NCI-H1105 (cell line): ENCODE results near the gene SERTM1.

Experiments
- DNase-seq: peaks from one replicate; lab custom pipeline; 2025; lab: John Stamatoyannopoulos, UW

SERTM1 gene

GRCh38 chr13:36712290-36712689, 38.5 kb downstream of the SERTM1 start:
- DNase-seq: no peak

DNA sequence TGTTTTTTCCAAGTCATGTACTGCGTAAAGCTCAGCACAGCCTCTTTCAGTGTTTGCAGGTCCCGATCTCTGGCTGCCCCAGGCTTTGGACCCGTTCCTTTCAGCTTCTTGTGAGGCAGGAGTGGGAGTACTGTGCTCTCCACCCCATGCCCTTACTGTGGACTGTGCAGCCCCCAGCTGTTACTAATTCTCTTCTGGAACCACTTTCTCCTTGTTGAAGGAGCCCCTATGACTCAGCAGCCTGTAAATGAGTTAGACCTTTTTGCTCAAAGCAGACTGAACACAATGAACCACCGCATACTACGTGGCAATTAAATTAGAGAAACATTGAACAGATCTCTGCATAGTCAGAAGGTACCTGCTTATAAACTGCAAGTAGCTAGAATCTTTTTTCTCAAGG, 39.0 kb downstream of the SERTM1 start:
- DNase-seq: no peak

DNA sequence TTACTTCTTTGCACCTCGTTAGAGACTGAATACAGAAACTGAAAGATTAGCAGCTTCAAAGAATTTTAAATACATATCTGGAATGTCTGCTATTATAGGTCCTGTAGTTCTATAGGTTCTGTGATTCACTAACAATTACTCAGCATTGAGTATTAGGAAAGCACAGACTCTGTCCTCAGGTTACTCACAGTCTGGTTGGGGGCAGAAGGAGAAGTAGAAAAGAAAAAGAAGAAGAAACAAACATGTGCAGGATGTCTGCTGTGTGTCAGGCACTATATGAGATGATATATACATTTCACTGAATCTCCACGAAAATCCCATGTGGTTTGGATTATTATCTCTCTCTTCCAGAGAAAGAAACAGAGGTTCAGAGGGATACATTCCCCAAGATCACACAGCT, 40.1 kb downstream of the SERTM1 start:
- DNase-seq: no peak

DNA sequence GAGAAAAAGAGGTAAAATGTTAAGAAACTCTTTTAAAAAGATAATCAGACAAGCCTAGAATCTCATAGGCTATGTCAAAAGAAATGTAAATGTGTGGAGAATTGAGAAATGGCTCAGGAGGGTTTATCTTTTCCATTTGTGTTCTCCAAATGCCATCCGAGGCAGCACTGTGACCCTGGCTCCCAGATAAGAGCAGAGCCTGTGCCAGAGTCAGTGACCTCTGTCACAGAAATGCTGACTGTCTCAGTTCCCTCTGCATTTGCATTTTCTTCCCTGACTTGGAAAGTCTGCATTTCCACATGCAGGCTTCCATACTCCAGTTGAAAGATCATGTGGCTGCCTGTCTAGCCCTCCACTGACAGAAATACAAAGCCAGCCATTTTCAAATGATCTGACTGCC, 42.0 kb downstream of the SERTM1 start:
- no peak for DNase-seq

- DNase-seq: no peak
These were observed 43.2 kb downstream of the SERTM1 start for GRCh38 chr13:36717017-36717416.

GRCh38 chr13:36717966-36718545, 44.2 kb downstream of the SERTM1 start:
- DNase-seq: no peak

- no peak for DNase-seq
These were observed 44.9 kb downstream of the SERTM1 start for GRCh38 chr13:36718686-36719085.

DNA sequence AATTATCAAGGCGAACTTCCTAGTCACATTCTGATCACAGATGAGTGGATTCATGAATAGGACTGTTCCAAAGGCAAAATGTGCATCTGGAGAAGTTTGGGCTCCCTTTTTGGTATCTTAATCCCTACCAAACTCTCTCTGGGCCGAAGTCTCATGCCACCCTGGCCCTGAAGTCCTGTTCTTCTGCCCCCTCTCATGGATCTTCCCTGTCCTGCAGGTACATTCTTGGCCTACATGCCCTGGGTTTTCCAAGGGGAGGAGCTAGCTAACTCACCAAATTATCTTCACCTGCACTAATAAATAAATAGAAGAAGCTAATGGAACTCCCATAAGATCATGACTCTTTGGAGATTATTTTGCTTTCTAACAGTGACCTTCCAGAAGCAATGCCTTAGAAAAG, 50.3 kb downstream of the SERTM1 start:
- no peak for DNase-seq

DNA sequence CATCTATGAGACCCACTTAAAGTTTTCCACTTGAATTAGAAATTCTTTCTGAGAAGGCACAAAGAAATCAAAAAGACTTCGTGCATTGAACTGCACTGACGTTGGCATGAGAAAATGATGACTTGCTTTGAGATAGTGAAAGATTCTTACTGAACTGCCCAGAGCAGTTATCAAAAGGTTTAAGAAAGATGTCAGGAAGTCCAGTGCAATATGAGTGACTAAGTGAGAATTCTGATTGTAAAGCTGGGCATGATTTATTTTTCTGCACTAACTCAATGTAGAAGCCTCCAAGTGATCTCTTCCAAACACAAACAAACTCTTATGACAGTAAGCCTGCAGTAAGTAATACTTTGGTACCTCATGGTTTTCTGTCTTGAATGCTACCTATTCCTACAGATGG, 52.1 kb downstream of the SERTM1 start:
- no peak for DNase-seq

- DNase-seq: no peak
These were observed 54.2 kb downstream of the SERTM1 start for GRCh38 chr13:36728006-36728405.

DNA sequence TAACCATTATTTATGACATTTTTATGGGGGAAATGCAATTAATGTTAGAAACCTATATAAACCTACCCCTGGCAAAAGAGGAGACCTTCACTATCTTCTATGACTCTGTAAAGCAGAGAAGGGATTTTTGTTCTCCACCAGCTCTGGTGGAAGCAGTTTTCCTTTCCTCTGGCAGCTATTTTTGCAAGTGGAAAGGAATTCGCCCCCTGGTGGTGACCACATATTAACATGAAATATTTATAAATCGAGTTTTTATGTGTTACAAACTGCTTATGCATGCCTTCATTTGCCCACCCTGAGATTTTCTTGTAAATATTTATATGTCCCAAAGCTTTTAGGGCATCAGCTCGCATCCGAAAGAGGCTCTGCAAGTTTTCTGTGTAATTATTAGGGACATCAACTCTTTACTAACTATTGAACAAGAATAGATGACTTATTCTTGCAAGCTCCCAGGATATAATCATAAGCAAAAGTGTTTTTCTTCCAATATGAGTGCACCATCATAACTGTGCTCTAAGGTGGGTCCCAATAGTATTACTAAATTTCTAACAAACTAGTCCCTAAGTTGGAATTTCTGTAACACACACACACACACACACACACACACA, 62.4 kb downstream of the SERTM1 start:
- peak; percentile 43 for DNase-seq

DNA sequence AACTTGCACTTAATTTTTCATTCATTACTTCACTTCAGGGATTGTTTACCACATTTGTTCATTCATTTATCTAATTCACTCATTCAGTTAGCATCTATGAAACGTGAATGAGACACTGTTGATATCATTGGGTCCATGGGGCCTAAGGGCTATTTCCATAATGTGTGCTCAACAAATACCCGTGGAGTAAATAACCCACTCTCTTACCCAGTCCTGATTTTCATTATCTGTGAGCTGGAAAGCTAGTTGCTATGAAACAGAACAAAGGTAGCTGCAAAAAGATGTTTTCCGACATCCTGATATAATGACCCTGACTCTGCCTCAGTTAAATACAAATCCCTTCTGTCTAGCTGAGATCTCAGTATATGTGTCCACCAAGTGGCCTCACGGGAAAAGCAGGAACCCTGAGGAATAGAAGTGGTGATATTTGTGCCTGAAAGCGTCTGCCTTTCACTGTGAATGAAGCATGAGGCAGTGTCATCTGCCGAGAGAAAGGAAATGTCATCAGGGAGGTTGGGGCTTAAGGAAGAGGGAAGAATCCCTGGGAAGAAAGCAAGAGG, 63.8 kb downstream of the SERTM1 start:
- DNase-seq: no peak

- DNase-seq: no peak
These were observed 71.6 kb downstream of the SERTM1 start for GRCh38 chr13:36745436-36745835.

- no peak for DNase-seq
These were observed 72.2 kb downstream of the SERTM1 start for GRCh38 chr13:36746051-36746450.
